GM23248 (cell line): ENCODE results near the gene IDH3G. TPM values are rescaled to one million over a fixed set of nuclear protein-coding genes. Genes with fewer than 3 reads are reported as not detected.

ENCODE experiments used
- DNase-seq: peaks from one replicate; pipeline ENCODE4 v3.0.0-alpha.2; 2015
- H2AFZ ChIP-seq: fragments of 200-600 bp; sonication (generic); 2 replicates; pipeline ENCODE4 v1.6.1; 2016; ENCODE audit warnings: antibody characterized with exemption
- H3F3A ChIP-seq: fragments of 200-600 bp; sonication (generic); 2 replicates; pipeline ENCODE4 v1.6.1; 2016; ENCODE audit warnings: mild to moderate bottlenecking, antibody characterized with exemption, mixed run types; ENCODE audit not compliant: insufficient read depth
- H3K27ac ChIP-seq: fragments of 200-600 bp; sonication (generic); 2 replicates; pipeline ENCODE4 v1.5.1; 2016; ENCODE audit warnings: mild to moderate bottlenecking
- H3K27me3 ChIP-seq: fragments of 200-600 bp; sonication (generic); replicated peaks from 2 replicates; pipeline ENCODE4 v1.6.1; 2016; ENCODE audit warnings: mild to moderate bottlenecking; ENCODE audit not compliant: insufficient read depth
- H3K36me3 ChIP-seq: fragments of 200-600 bp; sonication (generic); 2 replicates; pipeline ENCODE4 v1.6.1; 2016; ENCODE audit warnings: low read depth, mild to moderate bottlenecking
- H3K4me1 ChIP-seq: fragments of 200-600 bp; sonication (generic); 2 replicates; pipeline ENCODE4 v1.6.1; 2016; ENCODE audit warnings: mild to moderate bottlenecking; ENCODE audit not compliant: insufficient read depth
- H3K4me2 ChIP-seq: fragments of 200-600 bp; sonication (generic); one replicate; pipeline ENCODE4 v1.6.1; 2016; ENCODE audit warnings: mild to moderate bottlenecking; ENCODE audit not compliant: unreplicated experiment
- H3K4me3 ChIP-seq: fragments of 200-600 bp; sonication (generic); 2 replicates; pipeline ENCODE4 v1.5.1; 2016; ENCODE audit warnings: mild to moderate bottlenecking
- H3K79me2 ChIP-seq: fragments of 200-600 bp; sonication (generic); 2 replicates; pipeline ENCODE4 v1.6.1; 2016; ENCODE audit warnings: mild to moderate bottlenecking; ENCODE audit not compliant: insufficient read depth
- H3K9ac ChIP-seq: fragments of 200-600 bp; sonication (generic); 2 replicates; pipeline ENCODE4 v1.6.1; 2016; ENCODE audit warnings: mild to moderate bottlenecking
- H3K9me2 ChIP-seq: fragments of 200-600 bp; sonication (generic); 2 replicates; pipeline ENCODE4 v1.6.1; 2016; ENCODE audit warnings: mixed run types, mild to moderate bottlenecking, moderate library complexity; ENCODE audit not compliant: insufficient read depth
- H3K9me3 ChIP-seq: fragments of 200-600 bp; sonication (generic); one replicate; pipeline ENCODE4 v1.6.1; 2017; ENCODE audit warnings: low read depth
- H4K20me1 ChIP-seq: fragments of 200-600 bp; sonication (generic); 2 replicates; pipeline ENCODE4 v1.6.0; 2016; ENCODE audit not compliant: insufficient read depth
- EZH2 ChIP-seq: fragments of 200-600 bp; sonication (generic); IDR thresholded peaks from 2 replicates; pipeline ENCODE4 v1.6.1; 2018; ENCODE audit warnings: antibody characterized with exemption, mild to moderate bottlenecking; ENCODE audit not compliant: insufficient read depth, poor library complexity, severe bottlenecking
- EZH2phosphoT487 ChIP-seq: fragments of 200-600 bp; sonication (generic); IDR thresholded peaks from 2 replicates; pipeline ENCODE4 v1.6.1; 2018; ENCODE audit warnings: antibody characterized with exemption, moderate library complexity, mild to moderate bottlenecking, low read depth; ENCODE audit not compliant: insufficient read depth
- WGBS, 2 experiments: methylation state at CpG; one replicate each; pipeline ENCODE4 v1.1.6; 2015 to 2017; ENCODE audit warnings: low lambda C conversion rate in 2 of 2, low coverage in 1 of 2; ENCODE audit errors: missing lambda C conversion rate in 2 of 2; 5-methylcytosine and 5-hydroxymethylcytosine counted together
- in situ Hi-C: fragments of 300-500 bp; cut with MboI; formaldehyde crosslinking; loops from 2 replicates; pipeline ENCODE4 v1.15.0; 2020
- polyA plus RNA-seq: library from polyadenylated mRNA; unstranded; fragments of >200 nt; fragmentation: Nextera tagmentation; extraction: Ambion mirVana; gene quantifications from 2 replicates; pipeline ENCODE4 v1.2.1, GENCODE V29; 2016
- total RNA-seq: library from RNA; depleted of rRNA; stranded (reverse); fragments of >200 nt; shearing (Covaris generic); gene quantifications from 2 replicates; pipeline ENCODE4 v1.2.3, GENCODE V29; 2014

Gene IDH3G
- total and polyA plus RNA-seq, 2 experiments from 2014 or later: 83.2 to 88.2 TPM

GRCh38 chrX:153741446-153741845, 52.7 kb downstream of the IDH3G start:
- no peaks in the 10 kb centered on the region for H3K36me3 ChIP-seq
- no peak overlapping the region for H3K9ac ChIP-seq
- DNase-seq: no peak
- no peaks in the 10 kb centered on the region for H3K9me3 ChIP-seq
- no peak overlapping the region for H3K27ac ChIP-seq
- no peak overlapping the region for H2AFZ ChIP-seq
- H3K79me2 ChIP-seq: no peaks in the 10 kb centered on the region
- H3K4me1 ChIP-seq: 0 out of 2 replicates have a peak, but pooled peaks cover 3% of the 10 kb centered on the region
- H4K20me1 ChIP-seq: no peaks in the 10 kb centered on the region
- H3F3A ChIP-seq: no peaks in the 10 kb centered on the region
- no peak overlapping the region for H3K4me2 ChIP-seq
- no peaks in the 10 kb centered on the region for H3K27me3 ChIP-seq
- no peak overlapping the region for H3K4me3 ChIP-seq
- H3K9me2 ChIP-seq: no peaks in the 10 kb centered on the region
- TF ChIP-seq EZH2 (no peak), EZH2phosphoT487 (no peak)
- in situ Hi-C loops: no loop called here
- 95 to 100% methylated on average over 3 to 7 of the region's 14 CpGs for WGBS, 2 experiments

- Histone ChIP-seq H4K20me1 (no peaks in the 10 kb centered on the region), H3K79me2 (no peaks in the 10 kb centered on the region), H3K4me2 (no peak overlapping the region), H2AFZ (no peak overlapping the region), H3K9ac (no peak overlapping the region), H3F3A (no peaks in the 10 kb centered on the region), H3K9me2 (no peaks in the 10 kb centered on the region), H3K27ac (no peak overlapping the region), H3K27me3 (no peaks in the 10 kb centered on the region), H3K4me1 (0 out of 2 replicates have a peak, but pooled peaks cover 3% of the 10 kb centered on the region), H3K36me3 (no peaks in the 10 kb centered on the region), H3K9me3 (no peaks in the 10 kb centered on the region), H3K4me3 (no peak overlapping the region)
- TF ChIP-seq EZH2: no peak
- no peak for TF ChIP-seq EZH2phosphoT487
- no peak for DNase-seq
- in situ Hi-C loops: no loop called here
- WGBS, 2 experiments: 67 to 90% methylated on average over 6 to 11 of the region's 16 CpGs
Observed at GRCh38 chrX:153740631-153741222, 53.4 kb downstream of the IDH3G start.

- H4K20me1 ChIP-seq: no peaks in the 10 kb centered on the region
- no peak overlapping the region for H3K27ac ChIP-seq
- H2AFZ ChIP-seq: no peak overlapping the region
- H3K4me1 ChIP-seq: 0 out of 2 replicates have a peak, but pooled peaks cover 3% of the 10 kb centered on the region
- no peaks in the 10 kb centered on the region for H3F3A ChIP-seq
- H3K9ac ChIP-seq: no peak overlapping the region
- H3K36me3 ChIP-seq: no peaks in the 10 kb centered on the region
- DNase-seq: no peak
- 91 to 92% methylated on average over 21 to 25 of the region's 29 CpGs for WGBS, 2 experiments
- TF ChIP-seq EZH2 (no peak), EZH2phosphoT487 (no peak)
- H3K9me3 ChIP-seq: no peaks in the 10 kb centered on the region
- no peaks in the 10 kb centered on the region for H3K9me2 ChIP-seq
- H3K4me3 ChIP-seq: no peak overlapping the region
- H3K4me2 ChIP-seq: no peak overlapping the region
- in situ Hi-C loops: no loop called here
- H3K79me2 ChIP-seq: no peaks in the 10 kb centered on the region
- no peaks in the 10 kb centered on the region for H3K27me3 ChIP-seq
Observed at GRCh38 chrX:153739754-153740486, 54.3 kb downstream of the IDH3G start.

- Histone ChIP-seq H4K20me1 (no peaks in the 10 kb centered on the region), H3K9me3 (no peaks in the 10 kb centered on the region), H3K27me3 (no peaks in the 10 kb centered on the region), H3K27ac (no peak overlapping the region), H2AFZ (no peak overlapping the region), H3K4me3 (no peak overlapping the region), H3F3A (no peaks in the 10 kb centered on the region), H3K36me3 (no peaks in the 10 kb centered on the region), H3K79me2 (no peaks in the 10 kb centered on the region), H3K4me2 (no peak overlapping the region), H3K4me1 (no peaks in the 10 kb centered on the region), H3K9ac (no peak overlapping the region), H3K9me2 (no peaks in the 10 kb centered on the region)
- 94 to 100% methylated on average over 2 to 21 of the region's 27 CpGs for WGBS, 2 experiments
- in situ Hi-C loops: no loop called here
- TF ChIP-seq EZH2phosphoT487 (no peak), EZH2 (no peak)
- no peak for DNase-seq
Observed at GRCh38 chrX:153738056-153738605, 56.0 kb downstream of the IDH3G start.
